Stimulated activated naive CD4-positive, alpha-beta T cell (primary cell): ENCODE measurements around the gene AREG.

Source experiments
- DNase-seq, 6 experiments: peaks; one replicate each; lab custom pipeline; 2025; lab: John Stamatoyannopoulos, UW

The AREG gene

DNA sequence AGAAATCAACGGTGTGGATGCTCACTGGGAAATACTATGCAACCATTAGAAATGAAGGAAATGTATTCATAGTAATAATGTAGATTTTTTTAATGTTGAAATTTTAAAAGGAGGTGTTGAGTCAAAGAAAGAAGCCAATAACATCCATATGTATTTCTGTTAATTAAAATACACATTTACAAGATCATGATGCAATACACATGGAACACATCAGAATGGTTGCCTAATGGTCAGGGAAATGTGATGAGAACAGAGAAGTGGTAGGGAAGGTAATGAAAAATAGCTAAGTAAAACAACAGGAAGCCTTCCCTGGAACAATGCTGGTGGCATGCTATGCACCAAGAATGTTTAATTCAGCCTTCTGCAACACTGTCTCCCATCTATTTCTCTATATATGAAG lies 18.2 kb downstream of the AREG start:
- no peak for DNase-seq

DNA sequence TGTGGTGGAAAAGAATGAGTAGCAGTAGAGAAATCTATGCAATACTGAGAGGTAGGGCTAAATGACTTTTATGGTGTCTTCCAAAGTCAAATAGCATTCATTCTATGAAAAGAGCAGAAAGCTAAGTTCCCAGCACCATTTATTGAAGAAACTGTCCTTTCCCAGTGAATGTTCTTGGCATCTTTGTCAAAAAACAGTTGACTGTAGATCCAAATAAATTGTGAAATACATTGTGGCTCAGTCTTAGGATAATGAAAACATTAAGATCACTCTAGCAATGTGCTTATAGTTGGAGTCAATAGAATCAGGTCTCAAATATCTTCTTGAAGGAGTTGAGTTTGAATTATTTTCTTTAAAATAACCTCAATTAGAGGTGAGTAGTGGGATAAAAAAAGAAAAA lies 19.4 kb downstream of the AREG start:
- DNase-seq: no peak

DNA sequence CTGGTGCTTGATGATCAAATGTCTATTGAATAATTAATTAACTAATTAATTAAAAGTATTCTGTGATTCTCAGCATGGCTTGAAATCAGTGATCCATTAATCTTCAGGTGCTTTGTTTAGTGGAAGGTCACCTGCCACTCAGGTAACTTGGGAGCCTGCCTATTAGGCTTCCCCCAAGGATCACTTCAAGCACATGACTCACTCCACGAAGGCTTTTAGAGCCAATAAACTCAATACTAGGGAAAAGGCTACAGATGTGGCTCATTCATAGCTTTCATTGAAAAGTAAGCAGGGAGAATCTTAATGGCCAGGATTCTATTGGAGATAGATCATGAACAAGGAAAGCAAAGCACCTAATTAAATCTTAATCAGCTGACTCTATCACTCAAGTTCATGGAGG lies 21.3 kb downstream of the AREG start:
- no peak for DNase-seq

DNA sequence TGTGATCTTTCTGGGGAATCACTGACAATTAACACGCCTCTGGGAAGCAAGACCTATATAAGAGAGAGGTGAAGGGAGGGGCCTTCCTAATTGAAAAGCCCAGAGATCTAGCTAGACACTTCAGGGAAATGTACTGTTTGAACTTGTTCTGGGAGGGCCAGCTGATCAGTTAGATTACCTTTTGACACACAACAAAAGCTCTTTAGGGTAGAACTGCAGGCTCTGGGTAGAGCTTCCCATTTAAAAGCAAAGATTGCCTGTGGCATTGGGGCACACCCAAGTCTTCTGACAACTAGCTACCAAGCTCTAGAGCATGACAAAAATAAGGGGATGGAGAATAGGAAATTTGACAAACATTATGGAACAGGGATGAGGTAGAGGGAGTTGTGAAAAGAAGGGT lies 26.3 kb downstream of the AREG start:
- DNase-seq: no peak

DNA sequence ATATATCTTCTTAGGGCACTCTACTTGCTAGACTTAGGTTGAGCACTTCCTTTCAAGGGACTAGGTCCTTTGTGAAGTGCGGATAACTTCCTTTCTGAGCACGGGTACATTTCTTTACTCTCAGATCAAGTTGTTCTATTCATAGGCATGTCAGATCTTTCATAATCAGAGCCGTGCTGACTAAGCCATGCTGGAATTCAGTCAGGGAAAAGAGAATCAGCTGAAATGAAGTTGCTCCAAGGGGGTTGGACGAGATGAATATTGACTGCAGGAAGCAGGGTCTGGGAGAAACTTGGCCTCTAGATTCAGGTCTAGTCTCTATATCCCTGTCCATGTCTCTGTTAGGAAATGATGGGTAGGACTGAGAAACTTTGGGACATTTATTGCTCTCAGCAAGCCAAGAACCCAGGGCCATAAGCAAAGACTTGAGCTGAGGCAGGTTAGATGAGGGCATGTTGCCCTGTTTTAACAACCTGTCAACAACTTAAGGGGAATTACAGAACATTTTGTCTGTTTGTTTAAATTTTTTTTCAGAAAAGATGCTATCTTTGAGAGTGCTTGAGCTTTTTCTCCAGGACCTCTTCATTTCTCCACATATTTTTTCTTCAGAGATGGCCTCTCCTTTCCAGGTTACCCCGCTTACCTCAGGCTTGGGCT lies 28.3 kb downstream of the AREG start:
- no peak for DNase-seq

DNA sequence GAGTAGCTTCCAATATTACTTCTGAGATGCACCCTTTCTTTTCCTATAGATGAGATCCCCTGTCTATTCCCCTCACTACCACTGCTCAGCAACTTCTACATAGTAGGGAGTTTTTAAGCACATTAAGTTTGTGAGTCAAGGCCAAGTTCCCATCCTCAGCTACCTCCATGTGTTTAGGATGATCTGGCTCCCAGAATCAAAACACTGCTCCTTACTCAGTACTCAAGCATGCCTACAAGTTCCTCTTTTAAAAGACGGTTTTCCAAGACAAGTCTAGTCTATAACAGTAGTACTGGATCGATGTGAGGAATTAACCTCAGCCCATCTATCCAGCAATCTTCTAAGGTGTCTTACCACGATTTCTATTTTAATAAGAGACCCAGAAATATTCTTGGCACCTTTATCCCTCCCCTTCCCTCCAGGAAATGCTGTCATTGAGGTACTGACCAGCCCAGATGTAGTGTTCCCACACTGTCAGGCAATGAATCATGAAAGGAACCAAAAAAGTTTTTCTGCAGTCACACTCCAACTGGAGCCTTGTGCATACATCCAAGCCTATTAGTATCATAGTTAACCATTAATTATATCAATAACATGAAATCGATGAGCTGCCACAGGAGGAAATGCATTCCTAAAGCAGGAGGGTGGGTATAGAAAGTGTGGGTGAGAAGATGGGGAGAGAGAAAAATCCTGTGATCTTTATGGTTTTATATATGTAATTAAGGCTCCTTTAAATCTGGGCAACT lies 29.6 kb downstream of the AREG start:
- no peak for DNase-seq

DNA sequence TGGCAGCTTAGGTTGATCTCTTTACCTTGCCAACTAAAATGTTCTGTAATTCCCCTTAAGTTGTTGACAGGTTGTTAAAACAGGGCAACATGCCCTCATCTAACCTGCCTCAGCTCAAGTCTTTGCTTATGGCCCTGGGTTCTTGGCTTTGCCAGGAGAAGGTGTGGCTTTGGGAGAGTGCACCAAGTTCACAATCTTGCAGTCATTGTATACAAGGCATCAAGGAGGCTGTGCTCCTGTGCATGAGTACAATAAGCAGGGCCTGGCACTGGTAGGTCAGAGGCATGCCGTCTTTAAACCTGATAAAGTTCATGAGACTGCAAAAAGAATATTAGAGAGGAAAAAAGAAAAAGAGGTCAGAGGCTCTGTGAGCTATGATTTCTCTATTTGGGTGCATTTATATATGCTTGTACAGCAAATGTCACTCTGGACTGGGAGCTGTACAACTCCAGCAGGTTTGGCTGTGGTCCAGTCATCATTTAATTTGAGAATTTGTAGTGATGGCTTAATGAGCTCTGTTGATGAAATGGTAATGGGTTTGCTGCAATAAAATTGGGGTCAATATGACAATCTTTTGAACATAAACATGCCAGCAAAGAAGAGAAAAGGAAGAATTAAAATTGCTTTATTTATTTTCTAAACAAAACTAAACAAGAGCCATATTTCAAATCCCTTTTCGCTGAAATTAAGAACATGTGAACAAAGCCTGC lies 30.3 kb downstream of the AREG start:
- DNase-seq: no peak

DNA sequence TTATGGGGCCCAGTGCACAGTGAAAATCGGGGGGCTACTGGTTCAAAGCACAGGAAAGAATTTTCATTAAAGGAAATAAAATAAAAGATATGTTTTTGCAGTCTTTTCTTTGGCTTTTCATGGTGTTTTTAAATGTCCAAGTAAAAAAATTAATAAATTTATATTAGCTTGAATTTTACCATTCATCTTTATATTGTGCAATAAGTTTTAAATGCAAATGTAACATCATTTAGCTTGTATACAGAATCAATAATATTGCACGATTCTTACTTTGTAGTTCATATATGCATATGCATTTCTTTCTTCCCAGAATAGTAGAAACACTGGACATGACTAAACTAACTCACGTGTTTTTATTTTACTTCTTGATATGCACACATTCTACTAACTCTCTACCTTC lies 31.0 kb downstream of the AREG start:
- DNase-seq: no peak

DNA sequence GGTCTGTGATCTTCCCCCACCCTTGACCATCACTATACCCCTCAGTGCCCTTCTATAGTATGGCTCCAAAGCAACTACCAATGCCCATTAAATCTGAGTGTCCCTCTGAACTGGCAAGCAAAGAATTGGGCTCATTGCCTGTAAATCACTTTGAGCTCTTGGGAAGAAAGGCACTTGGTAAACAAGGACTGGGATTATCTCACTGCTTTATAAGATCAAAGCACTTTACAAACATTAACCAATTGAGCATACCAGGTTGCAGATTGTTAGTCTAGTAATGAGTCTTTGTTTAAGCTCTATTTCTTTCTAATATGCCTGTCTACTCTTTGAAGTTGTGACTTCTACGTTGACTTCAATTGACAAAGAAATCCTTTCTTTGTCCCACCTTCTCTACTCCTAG lies 34.1 kb downstream of the AREG start:
- no peak for DNase-seq

DNA sequence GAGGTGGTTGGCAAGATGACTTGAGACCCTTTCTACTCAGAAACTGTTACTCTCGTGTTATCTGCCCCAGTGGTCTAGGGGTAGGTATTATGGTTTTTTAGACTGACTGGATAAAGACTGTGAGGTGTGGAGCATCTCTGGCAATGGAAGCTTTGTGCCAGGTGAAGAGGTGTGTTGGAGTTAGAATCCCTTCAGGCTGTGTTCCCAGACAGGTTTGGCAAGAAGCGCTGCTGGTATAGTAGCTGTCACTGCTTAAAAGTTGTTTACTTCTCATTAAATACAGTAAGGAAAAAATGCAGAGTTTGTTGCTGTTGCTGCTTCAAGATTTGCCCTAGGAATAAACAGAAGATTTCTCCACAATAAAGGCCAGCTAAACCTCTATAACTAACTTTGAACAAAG lies 35.3 kb downstream of the AREG start:
- DNase-seq: no peak

DNA sequence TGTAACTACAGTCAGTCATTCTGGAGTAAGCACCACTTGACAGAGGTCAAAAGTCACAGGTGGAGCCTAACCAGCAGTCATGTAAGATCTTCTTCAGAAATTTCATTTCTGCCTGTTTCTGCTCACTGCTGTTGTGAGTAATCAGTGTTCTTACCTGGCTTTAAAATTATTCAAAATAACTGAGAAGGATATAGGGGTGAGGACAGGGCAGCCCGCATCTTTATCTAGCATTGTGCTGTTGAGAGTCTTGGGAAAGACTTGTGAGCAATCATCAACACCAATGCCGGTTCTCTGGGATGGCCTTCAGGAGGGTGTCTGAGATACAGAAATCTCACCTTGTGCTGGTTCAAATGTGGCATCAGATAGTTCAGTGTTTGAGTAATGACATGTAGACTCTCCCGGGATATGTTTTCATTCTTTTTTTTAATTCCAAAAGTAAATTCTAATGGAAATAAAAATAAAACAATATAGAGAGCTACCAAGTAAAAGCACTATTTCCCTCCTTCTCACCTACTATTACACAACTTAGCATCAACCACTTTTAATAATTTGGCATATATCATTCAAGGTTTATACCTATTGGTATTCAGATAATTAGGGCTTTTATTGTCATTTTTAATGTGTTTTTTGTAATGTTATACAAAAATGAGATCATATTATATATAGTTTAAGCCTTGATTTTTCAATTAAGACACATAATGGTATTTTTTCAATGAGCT lies 37.1 kb downstream of the AREG start:
- DNase-seq: no peak

DNA sequence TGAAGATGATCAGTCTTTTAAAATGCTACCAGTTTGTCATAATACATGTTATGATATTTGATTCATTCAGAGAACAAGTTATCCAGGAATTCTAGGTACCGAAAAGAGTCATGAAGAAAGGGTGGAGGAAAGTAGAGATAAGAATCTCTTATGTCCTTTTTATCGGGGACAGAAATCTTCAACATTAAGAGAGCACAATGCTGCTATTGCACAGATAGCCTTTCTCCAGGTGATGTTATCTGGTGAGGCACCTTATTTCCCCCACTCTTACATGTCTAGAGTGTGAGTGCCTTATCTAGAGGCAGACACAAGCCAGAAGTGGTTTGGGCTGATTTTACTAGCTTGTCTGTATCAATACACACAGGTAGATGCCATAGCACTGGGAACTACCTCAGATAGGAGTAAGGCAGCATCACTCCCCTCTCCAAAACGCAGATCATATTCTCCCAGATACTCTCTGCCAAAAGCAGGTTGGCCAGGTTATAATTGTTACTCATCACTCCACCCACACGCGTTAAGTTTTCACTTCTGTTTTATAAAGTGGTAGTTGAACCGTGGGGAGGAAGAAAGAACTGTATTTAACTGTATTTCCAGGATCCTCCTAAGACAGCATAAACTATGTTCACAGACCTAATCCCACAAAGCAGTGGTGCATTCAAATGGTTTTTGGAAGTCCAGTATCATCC lies 38.4 kb downstream of the AREG start:
- no peak for DNase-seq

DNA sequence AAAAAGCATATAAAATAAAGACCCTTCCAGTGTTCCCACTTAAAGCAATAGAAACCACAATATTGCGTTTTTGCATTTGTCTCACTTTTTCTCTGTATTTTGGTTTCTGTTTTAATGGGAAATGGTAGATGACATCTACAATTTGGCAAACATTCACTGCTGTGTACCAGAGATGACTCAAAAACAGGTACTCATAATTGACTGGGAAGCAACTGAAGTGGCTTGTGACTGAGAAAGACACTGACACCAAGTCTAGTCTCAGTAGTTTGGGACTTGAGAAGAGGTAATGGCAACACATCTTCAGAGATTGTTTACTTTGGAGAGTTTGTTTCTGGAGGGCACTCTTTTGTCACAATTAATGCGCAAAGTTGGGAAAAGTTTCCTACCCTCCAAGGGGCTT lies 42.0 kb downstream of the AREG start:
- DNase-seq: no peak

DNA sequence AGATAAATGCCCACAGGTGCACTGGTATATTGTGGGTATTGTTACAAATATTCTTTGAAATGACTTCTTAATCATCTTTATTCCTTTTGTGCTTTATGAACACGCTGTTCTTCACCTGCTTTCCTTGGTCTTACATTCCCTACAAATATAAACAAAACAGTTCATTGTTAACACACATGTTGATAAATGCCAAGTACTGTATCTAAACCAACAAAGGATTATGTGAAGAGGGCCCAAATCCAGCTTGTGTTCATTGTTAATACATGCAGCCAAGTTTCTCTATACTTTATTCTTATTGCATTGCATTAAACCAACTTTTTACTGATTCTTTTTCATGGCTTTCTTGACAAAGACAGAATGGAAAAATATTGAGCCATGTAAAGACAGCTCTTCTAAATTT lies 42.8 kb downstream of the AREG start:
- no peak for DNase-seq

DNA sequence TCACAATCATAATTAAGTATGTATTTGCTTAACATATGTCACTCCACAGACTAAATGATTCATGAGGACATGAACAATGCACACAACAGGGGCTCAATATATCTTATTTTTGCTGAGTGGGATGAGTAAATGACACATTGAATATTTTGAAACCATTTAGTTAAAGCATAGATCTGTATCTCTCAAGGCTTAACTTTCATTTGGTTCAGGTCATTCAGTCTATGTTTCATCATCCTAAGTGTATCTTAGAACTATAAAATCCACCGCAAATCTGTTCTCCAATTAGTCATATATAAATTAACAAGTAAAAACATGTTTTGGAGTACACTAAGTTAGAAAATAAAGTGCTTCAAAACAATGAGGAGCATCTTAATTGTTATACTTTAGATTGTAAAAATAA lies 45.8 kb downstream of the AREG start:
- no peak for DNase-seq

DNA sequence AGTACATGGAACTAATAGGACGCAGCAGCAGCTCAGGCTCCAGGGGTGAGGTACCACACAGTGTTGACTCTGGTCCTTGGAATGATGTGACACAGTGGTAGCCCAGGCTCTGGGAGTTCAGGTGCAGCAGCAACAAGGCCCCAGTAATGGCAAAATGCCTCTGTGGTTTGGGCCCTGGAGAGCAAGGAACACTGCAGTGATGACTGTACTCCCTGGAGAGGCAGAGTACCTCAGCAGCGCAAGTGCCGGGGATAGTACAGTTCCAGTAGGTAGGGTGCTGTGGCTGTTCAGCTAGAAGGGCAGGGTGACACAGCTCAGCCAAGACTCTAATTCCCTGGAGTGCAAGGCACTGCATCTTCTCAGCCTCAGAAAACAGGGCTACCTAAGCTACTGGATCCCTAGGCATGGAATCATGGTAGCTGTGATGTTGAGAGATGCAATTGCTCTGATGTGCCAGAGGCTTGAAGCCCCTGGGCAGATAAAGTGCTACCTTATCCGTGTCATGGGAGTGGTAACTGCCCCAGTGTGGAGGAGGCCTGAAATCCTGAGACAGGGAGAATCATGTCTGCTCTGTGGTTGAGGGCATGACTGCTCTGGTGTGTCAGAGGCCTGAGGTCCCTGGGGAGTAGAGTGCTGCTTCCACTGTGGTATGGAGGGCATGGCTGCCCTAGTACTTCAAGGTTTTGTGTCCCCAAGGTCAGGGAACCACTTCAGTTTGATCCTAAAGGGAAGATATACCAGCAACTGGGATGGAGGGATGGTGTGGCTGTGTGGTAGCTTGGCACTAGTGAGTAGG lies 55.2 kb downstream of the AREG start:
- DNase-seq: no peak

DNA sequence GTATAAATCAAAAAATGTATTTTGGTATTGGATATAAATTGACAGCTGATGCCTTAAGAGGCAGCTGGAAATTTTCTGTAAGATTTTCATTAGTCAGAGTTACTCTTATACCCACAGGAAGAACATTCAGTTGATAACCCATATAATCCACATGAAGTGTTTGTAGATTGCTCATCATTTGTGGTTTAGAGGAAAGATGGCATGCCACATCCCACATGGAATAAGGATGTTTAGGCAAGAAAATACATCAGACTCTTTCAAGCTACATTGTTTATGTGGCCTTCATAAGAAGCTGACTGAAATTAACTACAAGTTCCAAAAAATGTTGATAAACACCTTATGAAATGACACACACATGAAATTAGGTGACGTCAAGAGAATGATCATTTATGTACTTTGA lies 56.6 kb downstream of the AREG start:
- DNase-seq: no peak

DNA sequence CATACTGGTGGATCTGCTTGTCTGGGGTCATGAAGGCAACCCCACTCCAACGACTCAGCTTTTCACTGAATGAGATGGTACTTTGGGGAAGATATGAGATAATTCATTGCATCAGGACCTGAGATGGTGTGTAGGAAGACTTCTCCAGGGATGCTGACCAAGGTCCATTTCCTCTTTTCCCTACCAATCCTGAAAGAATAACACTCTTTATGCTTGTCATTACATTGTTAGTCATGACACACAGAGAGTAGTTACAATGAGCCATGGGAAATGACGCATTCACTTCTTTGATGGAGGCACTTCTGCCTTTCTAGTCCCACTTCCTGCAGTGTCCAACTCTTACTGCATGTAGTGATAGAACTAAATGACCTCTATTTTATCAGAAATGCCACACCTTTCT lies 58.6 kb downstream of the AREG start:
- no peak for DNase-seq

DNA sequence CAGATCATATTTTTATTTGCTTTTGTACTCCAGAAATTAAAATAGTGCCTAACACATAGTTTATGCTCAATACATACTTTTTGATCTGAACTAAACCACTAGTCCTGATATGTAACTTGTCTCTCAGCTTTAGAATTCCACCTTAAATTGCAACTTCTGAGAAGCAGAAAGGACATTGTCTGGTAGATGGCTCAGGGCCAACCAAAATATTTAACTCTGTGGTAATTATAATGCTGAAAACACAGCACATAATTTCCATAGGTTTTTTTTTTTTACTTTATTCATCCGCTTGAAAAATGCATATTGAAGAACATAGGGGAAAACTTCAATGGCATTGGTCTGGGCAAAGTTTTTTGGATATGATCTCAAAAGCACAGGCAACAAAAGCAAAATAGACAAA lies 59.3 kb downstream of the AREG start:
- no peak for DNase-seq
